Gastroesophageal sphincter (tissue), 4 donors: Measurements from ENCODE around the gene ZDHHC17. TPM values are rescaled to one million over a fixed set of nuclear protein-coding genes. Genes with fewer than 3 reads are reported as not detected.

Source experiments
- ATAC-seq: fragments of 150-250 bp; one replicate; pipeline ENCODE4 v1.9.1; 2016; ENCODE audit warnings: mild to moderate bottlenecking, moderate library complexity
- H3K27ac ChIP-seq, 4 donors: fragments of 200-600 bp; sonication (generic) in 3 of 4; 1 replicate in 3 of 4; 2 replicates in 1 of 4; pipeline ENCODE4 v1.5.1; 2016 to 2019
- H3K27me3 ChIP-seq: fragments of 200-600 bp; sonication (generic); one replicate; pipeline ENCODE4 v1.5.1; 2019
- H3K36me3 ChIP-seq, 2 donors: fragments of 200-600 bp; sonication (generic); one replicate each; pipeline ENCODE4 v1.5.1; 2019; ENCODE audit warnings: control low read depth in 1 of 2
- H3K4me1 ChIP-seq, 3 donors: fragments of 200-600 bp; sonication (generic); 1 replicate in 2 of 3; 2 replicates in 1 of 3; pipeline ENCODE4 v1.5.1; 2016 to 2019; ENCODE audit warnings: control low read depth in 2 of 3
- H3K4me3 ChIP-seq, 2 donors: fragments of 200-600 bp; sonication (generic); one replicate each; pipeline ENCODE4 v1.5.1; 2019; ENCODE audit warnings: mild to moderate bottlenecking in 1 of 2, moderate library complexity in 1 of 2
- H3K9me3 ChIP-seq, 3 donors: fragments of 200-600 bp; sonication (generic); one replicate each; pipeline ENCODE4 v1.5.1; 2017 to 2019; ENCODE audit warnings: control low read depth in 2 of 3
- EP300 ChIP-seq: sonication (generic); formaldehyde crosslinking; IDR thresholded peaks from one replicate; pipeline ENCODE4 v1.6.1; 2017; ENCODE audit warnings: antibody characterized with exemption, mild to moderate bottlenecking
- POLR2A ChIP-seq, 2 donors: fragments of 450-650 bp; IDR thresholded peaks; one replicate each; pipeline ENCODE4 v1.6.1; 2017; ENCODE audit warnings: antibody characterized with exemption in 2 of 2, mild to moderate bottlenecking in 2 of 2, moderate library complexity in 1 of 2
- POLR2AphosphoS5 ChIP-seq: sonication (generic); formaldehyde crosslinking; IDR thresholded peaks from one replicate; pipeline ENCODE4 v1.6.1; 2017; ENCODE audit warnings: antibody characterized with exemption
- WGBS, 2 donors: methylation state at CpG; one replicate each; pipeline ENCODE4 v1.1.5; 2018; ENCODE audit warnings: low coverage in 1 of 2; 5-methylcytosine and 5-hydroxymethylcytosine counted together
- total RNA-seq, 4 donors: library from RNA; depleted of rRNA; stranded (reverse); fragments of >200 nt; gene quantifications; one replicate each; pipeline ENCODE4 v1.1.0, GENCODE V29; 2016
- TF ChIP-seq, protein P1 (sequence below), 4 experiments: fragments of 200-600 bp in 2 of 4; fragments of 450-650 bp in 2 of 4; sonication (generic) in 1 of 4; IDR thresholded peaks; one replicate each; pipeline ENCODE4 v1.5.1; 2017 to 2019; ENCODE audit warnings: antibody characterized with exemption in 4 of 4, mild to moderate bottlenecking in 2 of 4, moderate library complexity in 2 of 4

ZDHHC17 gene
- total RNA-seq, 4 donors from 2014 or later: 25.4 to 71.8 (median 36.8) TPM

DNA sequence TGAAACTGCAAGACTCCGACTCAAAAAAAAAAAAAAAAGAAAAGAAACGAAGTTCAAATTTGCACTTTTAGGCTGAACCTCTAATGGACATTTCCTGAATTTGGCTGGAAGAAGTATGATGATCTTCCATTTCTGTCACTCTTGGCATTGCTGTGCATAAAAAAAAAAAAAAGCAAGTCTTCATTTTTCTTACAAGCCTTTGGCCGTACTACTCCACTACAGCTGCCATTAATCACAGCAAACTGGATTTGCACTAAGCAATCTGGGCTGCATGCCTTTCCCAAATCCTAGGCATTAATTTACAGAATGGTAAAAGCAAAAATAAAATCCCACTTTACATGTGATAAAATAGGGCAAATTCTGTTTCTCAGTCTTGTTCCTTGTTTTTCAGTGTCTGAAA is 107.8 kb downstream of the ZDHHC17 start:
- H3K27me3 ChIP-seq: no peaks in the 10 kb centered on the region
- 23 to 27% methylated on average over 3 of the region's 3 CpGs for WGBS, 2 donors
- no peak overlapping the region for H3K4me3 ChIP-seq
- no peaks in the 10 kb centered on the region for H3K9me3 ChIP-seq
- ATAC-seq: no peak
- no peak overlapping the region for H3K27ac ChIP-seq
- H3K4me1 ChIP-seq: peaks cover 0 to 77% (median 7%) of the 10 kb centered on the region in 3 donors
- TF ChIP-seq POLR2A (IDR thresholded peaks at IDR 0.05): no peak
- TF ChIP-seq EP300: no peak
- TF ChIP-seq, protein P1, sequence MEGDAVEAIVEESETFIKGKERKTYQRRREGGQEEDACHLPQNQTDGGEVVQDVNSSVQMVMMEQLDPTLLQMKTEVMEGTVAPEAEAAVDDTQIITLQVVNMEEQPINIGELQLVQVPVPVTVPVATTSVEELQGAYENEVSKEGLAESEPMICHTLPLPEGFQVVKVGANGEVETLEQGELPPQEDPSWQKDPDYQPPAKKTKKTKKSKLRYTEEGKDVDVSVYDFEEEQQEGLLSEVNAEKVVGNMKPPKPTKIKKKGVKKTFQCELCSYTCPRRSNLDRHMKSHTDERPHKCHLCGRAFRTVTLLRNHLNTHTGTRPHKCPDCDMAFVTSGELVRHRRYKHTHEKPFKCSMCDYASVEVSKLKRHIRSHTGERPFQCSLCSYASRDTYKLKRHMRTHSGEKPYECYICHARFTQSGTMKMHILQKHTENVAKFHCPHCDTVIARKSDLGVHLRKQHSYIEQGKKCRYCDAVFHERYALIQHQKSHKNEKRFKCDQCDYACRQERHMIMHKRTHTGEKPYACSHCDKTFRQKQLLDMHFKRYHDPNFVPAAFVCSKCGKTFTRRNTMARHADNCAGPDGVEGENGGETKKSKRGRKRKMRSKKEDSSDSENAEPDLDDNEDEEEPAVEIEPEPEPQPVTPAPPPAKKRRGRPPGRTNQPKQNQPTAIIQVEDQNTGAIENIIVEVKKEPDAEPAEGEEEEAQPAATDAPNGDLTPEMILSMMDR (IDR thresholded peaks at IDR 0.05): no peak
- TF ChIP-seq POLR2AphosphoS5: no peak
- H3K36me3 ChIP-seq: no peaks in the 10 kb centered on the region

DNA sequence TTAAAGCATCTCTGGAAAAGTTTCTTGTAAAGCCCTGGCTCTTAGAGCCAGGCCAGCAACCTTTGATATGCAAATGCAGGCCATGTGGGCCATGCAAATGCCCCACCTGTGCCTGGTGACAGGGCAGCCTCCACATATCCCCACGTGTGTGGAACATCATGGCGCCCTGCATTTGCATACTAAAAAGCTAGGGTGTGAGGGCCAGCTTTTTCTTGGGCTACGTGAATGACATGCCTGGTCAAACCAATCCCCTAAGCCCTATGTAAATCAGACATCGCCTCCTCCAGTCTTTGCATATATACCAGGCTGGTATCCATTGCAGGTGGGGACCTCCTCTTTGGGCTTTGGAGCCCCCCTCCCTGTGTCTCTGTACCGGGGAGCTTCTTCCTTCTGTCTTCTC is 108.5 kb downstream of the ZDHHC17 start:
- peaks cover 0 to 80% (median 7%) of the 10 kb centered on the region in 3 donors for H3K4me1 ChIP-seq
- no peak for TF ChIP-seq EP300
- TF ChIP-seq POLR2AphosphoS5: no peak
- TF ChIP-seq, protein P1 (IDR thresholded peaks at IDR 0.05): no peak
- no peak for TF ChIP-seq POLR2A (IDR thresholded peaks at IDR 0.05)
- no peak overlapping the region for H3K27ac ChIP-seq
- ATAC-seq: no peak
- whole genome bisulfite sequencing, 2 donors: 97% methylated on average over 5 of the region's 5 CpGs; no CpG with 5 or more reads in 1 of the 2 donors
- no peaks in the 10 kb centered on the region for H3K27me3 ChIP-seq
- no peak overlapping the region for H3K4me3 ChIP-seq
- no peaks in the 10 kb centered on the region for H3K9me3 ChIP-seq
- H3K36me3 ChIP-seq: no peaks in the 10 kb centered on the region

DNA sequence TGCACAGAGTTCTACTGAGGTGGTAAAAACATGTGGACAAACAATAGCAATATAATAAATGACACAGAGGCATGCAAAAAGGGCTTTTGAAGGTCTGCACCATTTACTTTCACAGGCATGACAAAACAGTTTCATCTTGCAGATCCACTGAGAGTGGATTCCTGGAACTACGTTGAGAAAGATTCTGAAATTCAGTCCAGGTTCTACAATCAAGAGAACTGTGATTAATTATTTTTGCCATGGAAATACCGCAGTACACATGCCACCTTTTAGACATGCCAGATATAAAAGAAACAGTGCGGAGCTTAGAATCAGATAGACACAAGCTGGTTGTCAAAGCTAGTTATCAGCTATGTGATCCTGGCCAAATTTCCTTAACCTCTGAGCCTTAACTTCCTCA is 110.1 kb downstream of the ZDHHC17 start:
- WGBS, 2 donors: 8 to 35% methylated on average over 3 of the region's 3 CpGs
- Histone ChIP-seq H3K36me3 (no peaks in the 10 kb centered on the region), H3K4me3 (no peak overlapping the region), H3K27ac (peak overlapping the region; percentile 10 to 96 (median 78)), H3K27me3 (no peaks in the 10 kb centered on the region), H3K9me3 (no peaks in the 10 kb centered on the region), H3K4me1 (peaks cover 0 to 93% (median 7%) of the 10 kb centered on the region in 3 donors)
- no peak for ATAC-seq
- TF ChIP-seq POLR2A (IDR thresholded peaks at IDR 0.05): no peak
- TF ChIP-seq POLR2AphosphoS5: peak; percentile 70
- no peak for TF ChIP-seq EP300
- TF ChIP-seq, protein P1 (IDR thresholded peaks at IDR 0.05): no peak

DNA sequence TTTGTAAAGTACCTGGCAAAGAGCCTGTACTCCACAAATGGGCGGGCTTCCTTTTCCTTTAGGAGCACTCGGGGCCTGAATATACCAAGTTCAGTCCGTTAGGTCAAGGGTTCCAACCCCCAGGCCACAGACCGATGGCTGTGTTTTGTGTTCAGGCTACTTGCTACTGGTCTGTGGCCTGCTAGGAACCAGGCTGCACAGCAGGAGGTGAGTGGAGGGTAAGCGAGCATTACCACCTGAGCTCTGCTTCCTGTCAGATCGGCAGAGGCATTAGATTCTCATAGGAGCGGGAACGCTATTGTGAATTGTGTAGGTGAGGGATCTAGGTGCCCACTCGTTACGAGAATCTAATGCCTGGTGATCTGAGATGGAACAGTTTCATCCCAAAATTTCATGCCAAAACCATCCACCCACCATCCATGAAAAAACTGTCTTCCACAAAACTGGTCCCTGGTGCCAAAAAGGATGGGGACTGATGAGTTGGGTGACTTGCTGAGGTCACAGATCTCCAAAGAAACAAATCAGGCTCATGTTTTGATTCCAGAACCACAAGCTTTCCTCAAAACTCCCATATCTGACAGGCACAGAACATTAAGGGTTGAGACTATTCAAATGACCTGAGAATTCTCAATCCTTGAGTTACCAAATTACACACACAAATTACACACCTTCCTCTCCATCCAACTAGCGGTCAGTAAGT is 110.7 kb downstream of the ZDHHC17 start:
- Histone ChIP-seq H3K9me3 (no peaks in the 10 kb centered on the region), H3K4me3 (no peak overlapping the region), H3K36me3 (no peaks in the 10 kb centered on the region), H3K27ac (peak overlapping the region; percentile 10 to 96 (median 78)), H3K27me3 (no peaks in the 10 kb centered on the region), H3K4me1 (peaks cover 0 to 93% (median 7%) of the 10 kb centered on the region in 3 donors)
- TF ChIP-seq EP300: no peak
- TF ChIP-seq POLR2A (IDR thresholded peaks at IDR 0.05): no peak
- no peak for TF ChIP-seq POLR2AphosphoS5
- TF ChIP-seq, protein P1 (IDR thresholded peaks at IDR 0.05): no peak
- ATAC-seq: no peak
- 68 to 76% methylated on average over 10 to 11 of the region's 11 CpGs for WGBS, 2 donors

DNA sequence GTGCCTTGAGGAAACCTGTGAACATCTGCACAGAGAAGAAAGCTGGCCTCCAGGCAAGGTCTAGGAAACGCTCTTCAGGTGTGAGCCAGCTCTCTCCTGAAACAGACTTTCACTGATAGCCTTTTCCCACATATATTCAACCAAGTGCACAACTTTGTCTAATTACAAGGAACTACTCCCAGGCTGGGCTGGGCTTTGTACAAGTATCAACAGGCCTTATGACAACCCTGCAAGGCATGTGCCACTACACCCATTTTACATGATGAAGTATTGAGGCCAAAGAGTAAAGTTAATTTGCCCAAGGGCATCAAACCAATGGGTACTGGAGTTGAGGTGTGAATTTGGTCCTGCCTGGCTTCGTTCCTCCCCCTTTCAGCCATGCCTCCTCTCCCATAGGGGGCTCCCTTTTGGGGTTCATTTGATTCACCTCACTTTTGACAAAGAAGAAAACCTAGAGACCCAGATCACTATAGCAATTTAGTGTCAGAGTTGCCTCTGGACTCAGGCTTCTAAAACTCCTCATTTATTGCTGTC is 112.8 kb downstream of the ZDHHC17 start:
- ATAC-seq: no peak

More for the DNA sequence above, 112.8 kb downstream of the ZDHHC17 start:
- TF ChIP-seq POLR2A (IDR thresholded peaks at IDR 0.05) (no peak), EP300 (no peak), POLR2AphosphoS5 (no peak)
- TF ChIP-seq, protein P1 (IDR thresholded peaks at IDR 0.05): no peak
- peak overlapping the region in 1 of 2 donors; percentile 80 for H3K4me3 ChIP-seq
- WGBS, 2 donors: 100% methylated on average over 1 to 2 of the region's 2 CpGs
- H3K9me3 ChIP-seq: no peaks in the 10 kb centered on the region
- peaks cover 0 to 81% (median 7%) of the 10 kb centered on the region in 3 donors for H3K4me1 ChIP-seq
- H3K27me3 ChIP-seq: no peaks in the 10 kb centered on the region
- no peaks in the 10 kb centered on the region for H3K36me3 ChIP-seq
- H3K27ac ChIP-seq: peak overlapping the region in 2 of 4 donors; percentile 96 to 97
